ENCODE data around the gene PRLHR.

The PRLHR gene

DNA sequence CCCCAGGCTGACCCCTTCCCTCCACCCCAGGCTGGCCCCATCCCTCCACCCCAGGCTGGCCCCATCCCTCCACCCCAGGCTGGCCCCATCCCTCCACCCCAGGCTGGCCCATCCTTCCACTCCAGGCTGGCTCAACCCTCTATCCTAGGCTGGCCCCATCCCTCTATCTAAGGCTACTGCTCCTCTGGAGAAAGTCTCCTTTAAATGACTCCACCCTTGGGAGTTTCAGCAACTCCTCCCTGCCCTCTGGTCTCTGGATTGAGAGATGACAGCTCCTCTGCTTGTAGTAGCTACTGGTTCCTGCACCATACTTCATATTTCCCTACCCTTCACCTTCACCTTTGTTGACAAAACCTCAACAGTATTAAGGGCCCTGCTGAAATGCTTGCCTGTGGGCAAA is 8.5 kb downstream of the PRLHR start:
- DNase-seq, result no peak

DNA sequence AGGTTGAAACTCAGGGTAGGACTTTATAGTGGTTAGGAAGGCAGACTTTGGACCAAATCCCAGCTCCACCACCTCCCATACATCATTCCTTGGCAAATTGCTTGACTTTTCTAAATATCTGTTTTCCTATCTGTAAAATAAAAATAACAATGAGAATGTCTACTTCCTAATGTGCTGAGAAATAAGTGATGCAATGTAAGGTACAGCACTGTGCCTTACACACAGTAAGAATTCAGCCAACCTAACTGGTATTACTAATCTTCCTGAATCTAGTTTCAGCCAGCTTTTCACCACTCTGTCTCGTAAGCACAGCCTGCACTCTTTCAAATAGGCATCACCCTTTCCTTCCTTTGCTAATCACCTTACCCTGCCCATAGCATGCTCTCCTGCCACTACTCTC is 9.7 kb downstream of the PRLHR start:
- DNase-seq, result no peak

DNA sequence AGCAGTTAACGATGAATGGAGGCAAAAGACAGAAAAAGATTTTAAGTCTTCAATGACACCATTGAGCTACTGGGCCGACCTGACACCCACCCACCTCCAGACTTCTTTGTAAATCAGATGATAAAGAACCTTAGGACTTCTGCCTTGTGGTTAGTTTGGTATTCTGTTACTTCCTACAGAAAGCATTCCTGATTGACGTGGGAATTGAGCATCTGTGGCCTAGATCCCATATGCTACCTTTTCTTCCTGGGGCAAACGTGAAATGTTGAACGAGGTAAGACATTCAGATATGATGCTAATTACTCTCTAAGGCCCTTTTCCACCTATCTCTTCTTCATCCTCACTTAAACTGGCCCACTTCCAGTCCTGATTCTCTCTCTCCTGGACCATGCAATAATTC is 10.2 kb downstream of the PRLHR start:
- no peak for DNase-seq

GRCh38 chr10:118584181-118584954 is 11.1 kb downstream of the PRLHR start:
- no peak for DNase-seq

- DNase-seq, result no peak
These were observed 11.8 kb downstream of the PRLHR start for GRCh38 chr10:118583611-118584010.

DNA sequence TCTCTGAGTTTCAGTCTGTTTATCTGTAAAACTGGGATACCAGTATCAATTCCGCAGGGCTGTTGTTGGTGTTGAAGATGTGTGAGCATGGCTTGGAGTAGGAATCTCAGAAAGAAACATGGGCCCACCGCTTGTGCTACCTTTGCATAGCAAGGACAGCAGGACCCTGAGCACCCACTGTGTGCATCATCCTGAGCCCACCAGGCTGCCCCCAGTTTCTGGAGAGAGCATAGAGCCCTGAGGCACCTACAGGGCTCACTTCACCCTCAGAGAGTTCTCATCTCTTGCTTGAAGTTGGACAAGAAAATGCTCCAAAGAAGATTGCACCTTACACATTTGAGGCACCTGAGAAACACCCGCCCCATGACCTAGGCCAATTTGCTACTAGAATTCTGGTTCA is 12.9 kb downstream of the PRLHR start:
- no peak for DNase-seq

GRCh38 chr10:118581340-118581739 is 14.1 kb downstream of the PRLHR start:
- no peak for DNase-seq

DNA sequence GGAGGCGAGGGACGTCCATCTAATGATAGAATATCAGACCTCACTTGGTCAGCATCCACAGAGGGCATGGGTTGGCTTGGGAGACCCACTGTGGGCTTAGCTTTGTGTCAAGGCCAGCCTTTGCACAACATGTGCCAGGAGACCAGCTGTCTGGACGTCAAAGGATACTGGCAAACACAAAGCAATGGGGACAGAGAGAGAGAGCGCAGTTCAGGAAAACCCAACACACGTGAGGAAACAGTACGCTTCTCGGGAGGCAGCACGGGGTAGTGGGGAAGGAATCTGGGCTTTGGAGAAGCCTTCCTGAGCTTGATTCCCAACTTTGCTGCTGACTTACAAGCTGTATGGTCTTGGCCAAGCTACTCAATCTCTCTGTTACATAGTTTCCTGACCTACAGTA is 14.7 kb downstream of the PRLHR start:
- DNase-seq, result no peak

- DNase-seq, result no peak
These were observed 21.9 kb downstream of the PRLHR start for GRCh38 chr10:118573512-118573911.

GRCh38 chr10:118572256-118573041 is 23.0 kb downstream of the PRLHR start:
- DNase-seq, result no peak

GRCh38 chr10:118571123-118571522 is 24.3 kb downstream of the PRLHR start:
- DNase-seq, result no peak

DNA sequence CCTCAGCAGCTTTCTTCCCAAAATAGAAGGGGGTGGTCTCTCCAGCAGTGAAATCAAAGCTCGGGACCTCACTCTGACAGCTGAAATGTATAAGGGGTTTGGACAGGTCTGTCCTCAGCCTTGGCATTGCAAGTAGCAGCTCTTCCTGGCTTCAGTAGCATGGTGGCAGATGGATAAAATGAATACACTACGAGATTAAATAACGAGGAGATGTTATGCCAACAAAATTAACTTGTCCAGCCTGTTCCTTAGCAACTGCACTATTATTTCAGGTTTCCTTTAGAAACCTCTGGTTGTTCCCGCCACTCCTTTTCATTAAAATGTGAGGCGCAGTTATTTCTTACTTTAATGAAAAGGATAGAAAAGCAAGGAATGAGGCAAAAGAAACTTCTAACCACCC is 24.9 kb downstream of the PRLHR start:
- peak; percentile 1 for DNase-seq

DNA sequence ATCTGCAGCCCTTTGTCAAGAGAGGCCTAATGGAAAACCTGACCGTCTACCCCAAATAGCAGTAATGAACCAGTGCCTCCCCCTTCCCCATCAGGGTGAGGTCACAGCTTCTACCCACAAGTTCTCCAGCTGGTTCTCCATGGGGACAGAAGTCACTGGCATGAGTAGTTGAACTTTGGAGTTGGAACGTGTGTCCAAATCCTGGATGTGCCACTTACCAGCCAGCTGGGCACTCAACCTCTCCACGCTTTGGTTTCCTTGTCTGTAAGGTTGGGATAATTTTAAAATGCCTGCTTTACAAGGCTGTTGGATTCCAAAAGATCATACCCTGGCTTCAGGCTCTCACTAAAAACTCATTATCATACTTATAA is 25.6 kb downstream of the PRLHR start:
- DNase-seq, result no peak

DNA sequence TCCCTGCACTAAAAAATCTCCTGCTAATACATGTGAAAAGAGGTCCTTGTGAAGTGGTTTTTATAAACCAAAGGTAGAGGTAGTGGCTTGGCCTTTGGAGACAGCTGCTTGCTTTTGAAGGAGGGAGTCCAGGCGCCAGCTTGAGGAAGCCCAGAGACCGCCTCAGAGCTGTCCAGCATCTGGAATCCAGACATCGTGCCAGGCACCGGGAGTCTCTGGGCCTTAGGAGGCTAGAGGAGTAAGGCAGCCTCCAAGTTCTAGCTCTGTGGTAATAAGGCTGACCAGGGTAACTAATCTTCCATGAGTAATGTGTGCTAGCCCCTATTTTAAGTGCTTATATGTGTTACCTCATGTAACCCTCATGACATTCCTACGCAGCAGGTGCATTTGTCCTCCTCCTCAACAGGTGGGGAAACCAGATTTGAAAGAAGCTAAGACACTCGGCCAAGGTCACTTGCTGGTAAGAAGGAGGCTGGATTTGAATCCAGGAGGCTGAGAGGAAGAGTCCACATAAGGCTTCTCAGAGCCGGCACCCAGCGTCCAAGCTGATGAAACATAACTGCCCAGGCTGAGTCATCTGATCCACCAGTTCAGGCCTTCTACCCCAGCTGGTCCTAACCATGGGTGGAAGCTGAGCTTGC is 26.1 kb downstream of the PRLHR start:
- DNase-seq, result no peak

GRCh38 chr10:118568327-118568848 is 27.1 kb downstream of the PRLHR start:
- peak; percentile 17 for DNase-seq

DNA sequence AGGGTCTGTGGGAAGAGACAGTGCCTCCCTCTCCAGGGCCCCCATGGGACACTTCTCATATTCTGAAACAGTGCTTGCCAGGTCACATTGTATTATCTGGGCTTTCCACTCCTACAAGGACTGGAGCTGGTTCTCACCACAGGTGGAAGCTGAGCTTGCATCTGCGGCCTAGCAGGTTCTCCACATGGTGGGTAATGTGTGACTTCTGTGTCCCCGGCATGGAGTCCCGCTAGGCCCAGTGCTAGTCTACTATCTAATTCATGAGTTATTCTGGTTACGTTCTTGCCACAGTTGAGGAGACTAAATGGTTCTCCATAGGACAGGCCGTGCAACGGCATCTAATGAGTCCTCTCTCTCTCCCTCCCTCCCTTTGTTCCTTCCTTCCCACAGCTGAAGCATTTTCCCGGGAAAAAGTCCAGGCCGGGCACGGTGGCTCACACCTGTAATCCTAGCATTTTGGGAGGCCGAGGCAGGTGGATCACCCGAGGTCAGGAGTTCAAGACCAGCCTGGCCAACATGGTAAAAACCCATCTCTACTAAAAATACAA is 27.7 kb downstream of the PRLHR start:
- DNase-seq, result no peak

DNA sequence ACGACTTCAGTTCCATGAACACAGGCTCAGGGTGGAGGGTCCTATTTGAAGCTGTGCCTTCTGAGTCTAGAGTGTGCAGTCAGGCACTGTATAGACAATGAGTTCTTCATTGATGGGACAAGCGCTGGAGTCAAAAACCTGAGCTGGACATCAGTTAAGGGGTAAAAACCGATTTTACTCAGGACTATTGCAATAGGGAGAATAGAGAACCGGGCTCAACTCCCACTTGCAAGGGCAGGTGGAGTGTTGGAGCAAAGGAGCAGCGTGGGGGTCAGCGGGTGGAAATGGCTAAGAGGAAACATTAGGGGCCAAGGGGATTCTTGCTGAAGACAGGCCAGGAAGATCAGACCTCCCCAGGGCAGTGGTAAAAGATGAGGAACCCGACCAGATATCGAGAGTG is 28.5 kb downstream of the PRLHR start:
- no peak for DNase-seq

- no peak for DNase-seq
These were observed 30.0 kb downstream of the PRLHR start for GRCh38 chr10:118565301-118566075.

GRCh38 chr10:118564652-118565051 is 30.8 kb downstream of the PRLHR start:
- peak; percentile 10 for DNase-seq

DNA sequence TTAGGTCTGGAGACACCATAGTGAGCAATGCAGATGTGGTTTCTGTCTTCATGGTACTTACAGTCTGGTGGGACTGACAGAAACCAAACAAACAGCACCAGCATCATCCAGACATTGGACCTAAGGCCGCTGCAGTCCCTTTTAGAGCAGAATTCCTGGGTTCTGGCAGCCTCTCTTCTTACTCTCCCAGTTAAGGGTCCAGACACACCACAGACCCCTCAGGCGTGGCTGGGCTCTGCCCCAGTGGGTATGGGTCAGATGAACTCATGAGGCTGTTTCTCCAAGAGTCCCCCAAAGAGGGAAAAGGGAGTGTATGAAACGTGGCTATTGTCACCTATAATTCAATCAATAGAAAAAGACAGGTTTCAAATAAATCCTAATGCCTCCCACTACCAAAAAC is 31.3 kb downstream of the PRLHR start:
- no peak for DNase-seq

DNA sequence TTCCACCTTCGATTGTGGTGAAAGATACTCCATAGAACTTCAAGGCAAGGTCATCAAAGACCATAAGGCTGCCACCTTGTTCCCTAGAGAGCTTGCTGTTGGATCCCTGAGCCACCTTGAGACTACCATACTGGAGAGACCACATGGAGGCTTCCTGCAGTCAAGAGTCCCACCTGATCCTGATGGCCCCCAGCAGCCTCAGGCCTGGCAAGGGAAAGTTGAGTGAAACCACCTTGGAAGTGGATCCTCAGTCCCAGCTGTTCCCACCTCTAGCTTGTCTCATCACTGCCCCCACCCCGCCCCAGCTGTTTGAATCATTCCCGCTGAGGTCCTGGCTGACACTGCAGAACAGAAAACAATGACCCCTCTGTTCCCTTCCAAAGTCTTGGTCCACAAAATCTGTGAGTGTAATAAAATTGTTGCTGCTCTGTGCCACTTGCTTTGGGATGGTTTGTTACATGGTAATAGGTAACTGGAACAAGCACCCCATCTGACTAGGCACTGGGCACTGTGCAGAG is 32.0 kb downstream of the PRLHR start:
- DNase-seq, result no peak

GRCh38 chr10:118562851-118563250 is 32.6 kb downstream of the PRLHR start:
- DNase-seq, result no peak
